Fibroblast of pulmonary artery (primary cell): Measurements from ENCODE around the gene EXOSC3.
"Not testable (repeated sequence)": the region's sequence is repeated elsewhere in the genome, so short reads cannot be mapped to it uniquely, and the experiment has no call there.

ENCODE experiments used
- DNase-seq: peaks from one replicate; pipeline ENCODE4 v3.0.0-alpha.2; 2010; ENCODE audit warnings: low read depth
- H3K4me3 ChIP-seq: replicated peaks from 2 replicates; pipeline ENCODE4 v1.5.1; 2011; ENCODE audit warnings: low read depth, mild to moderate bottlenecking, control low read depth, low read length, moderate library complexity
- TF ChIP-seq, protein P1 (sequence below): IDR thresholded peaks from 2 replicates; pipeline ENCODE4 v1.5.1; 2011; ENCODE audit warnings: mild to moderate bottlenecking, control low read depth, low read length, inconsistent platforms; ENCODE audit errors: missing control alignments

Gene EXOSC3

DNA sequence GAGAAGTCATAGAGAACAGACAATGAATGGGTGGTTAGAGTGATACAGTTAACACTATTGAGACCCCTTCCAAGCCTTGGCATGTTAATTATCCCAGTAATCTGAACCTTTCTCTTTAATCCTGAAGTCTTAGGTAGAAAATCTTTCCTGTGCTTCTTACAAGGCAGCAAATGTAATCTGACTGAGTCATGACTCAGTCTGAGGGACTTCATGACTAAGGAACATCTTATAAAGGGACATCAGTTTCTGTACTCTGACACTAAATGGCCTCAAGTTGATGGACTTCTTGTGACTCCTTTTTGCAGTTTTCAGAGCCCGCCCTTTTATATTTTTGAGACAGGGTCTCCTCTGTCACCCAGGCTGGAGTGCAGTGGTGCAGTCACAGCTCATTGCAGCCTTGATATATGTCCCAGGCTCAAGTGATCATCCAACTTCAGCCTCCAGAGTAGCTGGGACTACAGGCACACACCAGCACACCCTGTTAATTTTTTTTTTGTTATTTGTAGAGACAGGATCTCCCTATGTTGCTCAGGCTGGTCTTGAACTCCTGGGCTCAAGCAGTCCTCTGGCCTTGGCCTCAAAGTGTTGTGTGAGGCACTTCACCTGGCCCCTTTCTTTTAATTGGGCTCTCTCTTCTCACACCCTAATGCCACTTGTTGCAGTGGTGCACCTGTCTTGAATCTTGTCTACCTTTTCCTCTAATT is 9.5 kb downstream of the EXOSC3 start:
- no peak overlapping the region for H3K4me3 ChIP-seq
- TF ChIP-seq, protein P1, sequence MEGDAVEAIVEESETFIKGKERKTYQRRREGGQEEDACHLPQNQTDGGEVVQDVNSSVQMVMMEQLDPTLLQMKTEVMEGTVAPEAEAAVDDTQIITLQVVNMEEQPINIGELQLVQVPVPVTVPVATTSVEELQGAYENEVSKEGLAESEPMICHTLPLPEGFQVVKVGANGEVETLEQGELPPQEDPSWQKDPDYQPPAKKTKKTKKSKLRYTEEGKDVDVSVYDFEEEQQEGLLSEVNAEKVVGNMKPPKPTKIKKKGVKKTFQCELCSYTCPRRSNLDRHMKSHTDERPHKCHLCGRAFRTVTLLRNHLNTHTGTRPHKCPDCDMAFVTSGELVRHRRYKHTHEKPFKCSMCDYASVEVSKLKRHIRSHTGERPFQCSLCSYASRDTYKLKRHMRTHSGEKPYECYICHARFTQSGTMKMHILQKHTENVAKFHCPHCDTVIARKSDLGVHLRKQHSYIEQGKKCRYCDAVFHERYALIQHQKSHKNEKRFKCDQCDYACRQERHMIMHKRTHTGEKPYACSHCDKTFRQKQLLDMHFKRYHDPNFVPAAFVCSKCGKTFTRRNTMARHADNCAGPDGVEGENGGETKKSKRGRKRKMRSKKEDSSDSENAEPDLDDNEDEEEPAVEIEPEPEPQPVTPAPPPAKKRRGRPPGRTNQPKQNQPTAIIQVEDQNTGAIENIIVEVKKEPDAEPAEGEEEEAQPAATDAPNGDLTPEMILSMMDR, result no peak
- no peak for DNase-seq

DNA sequence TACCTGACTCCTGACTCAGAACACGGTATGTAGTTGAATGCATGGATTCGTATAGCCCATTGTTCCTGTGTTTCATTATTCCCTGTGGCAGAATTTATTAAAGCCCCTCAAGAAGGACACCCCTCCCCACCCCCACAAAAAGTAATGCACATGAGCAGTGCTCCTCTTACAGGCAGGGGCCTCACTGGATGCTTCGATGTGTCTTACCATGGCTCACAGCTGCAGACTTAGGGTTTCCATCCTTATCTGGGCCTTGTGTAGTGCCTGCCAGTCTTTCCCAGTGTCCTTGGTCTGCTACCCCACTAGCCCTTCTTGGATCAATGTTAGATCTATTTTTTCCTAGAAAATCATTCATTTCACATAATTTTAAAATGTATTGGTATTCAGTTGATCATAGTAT is 14.9 kb downstream of the EXOSC3 start:
- TF ChIP-seq, protein P1, result no peak
- no peak overlapping the region for H3K4me3 ChIP-seq
- DNase-seq, result no peak

DNA sequence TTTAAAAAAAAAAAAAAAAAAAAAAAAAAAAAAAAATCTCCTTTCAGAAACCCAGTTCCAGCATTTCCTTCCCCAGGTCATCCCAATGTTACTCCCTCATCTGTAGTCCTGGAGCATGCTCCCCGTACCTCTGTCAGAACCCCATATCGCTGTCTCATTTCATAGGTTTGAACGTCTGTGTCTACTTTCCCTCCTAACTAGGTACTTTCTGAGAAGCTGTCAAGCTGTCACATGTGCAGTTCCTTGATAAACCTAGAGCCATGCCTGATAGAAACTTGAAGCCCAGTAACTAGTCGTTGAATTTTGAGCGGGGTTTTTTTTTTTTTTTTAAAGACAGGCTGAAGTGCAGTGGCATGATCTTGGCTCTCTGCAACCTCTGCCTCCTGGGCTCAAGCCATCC is 15.6 kb downstream of the EXOSC3 start:
- DNase-seq, result no peak
- H3K4me3 ChIP-seq, result no peak overlapping the region
- TF ChIP-seq, protein P1, result no peak

DNA sequence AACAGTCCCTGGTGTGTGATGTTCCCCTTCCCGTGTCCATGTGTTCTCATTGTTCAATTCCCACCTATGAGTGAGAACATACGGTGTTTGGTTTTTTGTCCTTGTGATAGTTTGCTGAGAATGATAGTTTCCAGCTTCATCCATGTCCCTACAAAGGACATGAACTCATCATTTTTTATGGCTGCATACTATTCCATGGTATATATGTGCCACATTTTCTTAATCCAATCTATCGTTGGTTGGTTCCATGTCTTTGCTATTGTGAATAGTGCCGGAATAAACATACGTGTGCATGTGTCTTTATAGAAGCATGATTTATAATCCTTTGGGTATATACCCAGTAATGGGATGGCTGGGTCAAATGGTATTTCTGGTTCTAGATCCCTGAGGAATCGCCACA is 19.6 kb downstream of the EXOSC3 start:
- not testable (repeated sequence) for H3K4me3 ChIP-seq, DNase-seq

DNA sequence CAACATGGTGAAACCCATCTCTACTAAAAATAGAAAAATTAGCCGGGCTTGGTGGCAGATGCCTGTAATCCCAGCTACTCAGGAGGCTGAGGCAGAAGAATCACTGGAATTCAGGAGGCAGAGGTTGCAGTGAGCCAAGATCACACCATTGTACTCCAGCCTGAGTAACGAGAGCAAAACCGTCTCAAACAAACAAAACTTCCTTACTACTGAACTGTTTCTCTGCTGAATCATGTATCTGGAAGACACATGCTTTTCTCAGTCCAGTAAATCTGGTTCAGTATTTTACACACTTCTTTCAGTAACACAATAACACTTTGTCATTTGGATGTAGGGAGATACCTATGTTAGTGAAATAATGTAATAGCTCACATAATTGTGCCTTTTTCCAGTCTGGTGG is 23.4 kb downstream of the EXOSC3 start:
- peak; percentile 60 for DNase-seq
- no peak overlapping the region for H3K4me3 ChIP-seq
- TF ChIP-seq, protein P1, result no peak

DNA sequence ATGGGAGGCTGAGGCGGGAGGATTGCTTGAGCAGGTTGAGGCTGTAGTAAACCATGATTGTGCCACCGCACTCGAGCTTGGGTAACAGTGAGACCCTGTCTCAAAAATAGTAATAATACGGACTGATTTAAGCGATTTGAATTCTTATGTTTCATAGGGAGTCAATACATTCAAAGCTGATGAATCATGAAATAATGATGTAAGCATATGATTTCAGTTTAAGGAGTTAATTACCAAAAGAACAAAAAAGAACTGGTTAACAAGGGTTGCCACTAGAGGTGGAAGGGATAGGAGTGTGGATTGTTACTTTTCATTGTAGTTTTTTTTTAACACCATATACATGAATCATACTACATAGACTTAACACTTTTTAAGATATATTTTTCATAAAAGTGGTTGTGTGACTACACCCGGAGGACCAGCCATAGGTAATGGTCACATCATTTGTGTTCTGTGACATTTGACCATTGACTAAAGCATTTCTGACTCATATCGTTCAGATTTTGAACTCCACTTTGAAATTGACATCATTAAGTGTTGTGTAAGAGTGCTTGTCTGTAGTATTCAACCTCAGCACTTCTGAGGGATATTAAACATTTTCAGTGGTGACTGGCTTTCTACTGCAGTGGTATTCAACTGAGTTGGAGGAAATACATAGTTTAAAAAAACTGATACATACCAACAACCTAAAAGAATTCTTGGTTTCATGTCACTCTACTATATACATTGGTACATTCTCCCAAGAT is 24.3 kb downstream of the EXOSC3 start:
- no peak overlapping the region for H3K4me3 ChIP-seq
- TF ChIP-seq, protein P1, result no peak
- peak; percentile 53 for DNase-seq

DNA sequence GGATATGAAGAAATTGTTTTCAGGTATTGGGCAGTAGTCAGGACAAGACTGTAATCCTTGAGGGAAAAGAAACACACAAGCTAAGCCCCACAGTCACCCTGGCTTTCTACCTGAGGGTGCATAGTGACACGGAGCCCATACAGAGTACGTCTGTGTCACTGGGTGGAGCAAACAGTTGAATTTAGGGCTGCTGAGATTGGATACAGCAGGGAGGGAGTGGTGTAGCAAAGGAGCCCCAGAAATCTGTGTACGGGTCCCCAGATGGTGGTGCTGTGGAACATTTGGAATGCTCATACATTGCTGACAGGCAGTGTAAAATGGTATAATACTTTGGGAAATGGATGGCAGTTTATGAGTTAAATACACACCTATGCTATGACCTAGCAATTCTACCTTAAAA is 26.1 kb downstream of the EXOSC3 start:
- DNase-seq, result no peak
- TF ChIP-seq, protein P1, result no peak
- H3K4me3 ChIP-seq, result no peak overlapping the region
